ENCODE results near the gene RNF150. TPM values are rescaled to one million over a fixed set of nuclear protein-coding genes. Genes with fewer than 3 reads are reported as not detected.

RNF150 gene
- polyA plus RNA-seq, 1 donor = 28.9 TPM

- no peak for DNase-seq
These were observed 207.9 kb downstream of the RNF150 start for GRCh38 chr4:140925417-140925816.

GRCh38 chr4:140924761-140925392 is 208.4 kb downstream of the RNF150 start:
- DNase-seq = no peak

- no peak for DNase-seq
These were observed 226.0 kb downstream of the RNF150 start for GRCh38 chr4:140906993-140907962.

- DNase-seq = no peak
These were observed 228.4 kb downstream of the RNF150 start for GRCh38 chr4:140904904-140905303.

- DNase-seq = no peak
These were observed 229.5 kb downstream of the RNF150 start for GRCh38 chr4:140903522-140904475.

- no peak for DNase-seq
These were observed 231.4 kb downstream of the RNF150 start for GRCh38 chr4:140901736-140902336.

- no peak for DNase-seq
These were observed 239.3 kb downstream of the RNF150 start for GRCh38 chr4:140893939-140894338.

- DNase-seq = no peak
These were observed 245.2 kb downstream of the RNF150 start for GRCh38 chr4:140888054-140888453.

GRCh38 chr4:140887467-140887866 is 245.8 kb downstream of the RNF150 start:
- no peak for DNase-seq

- DNase-seq = no peak
These were observed 248.7 kb downstream of the RNF150 start for GRCh38 chr4:140884431-140885058.

- DNase-seq = no peak
These were observed 255.5 kb downstream of the RNF150 start for GRCh38 chr4:140877781-140878180.

GRCh38 chr4:140876615-140877364 is 256.5 kb downstream of the RNF150 start:
- DNase-seq = no peak

- no peak for DNase-seq
These were observed 257.4 kb downstream of the RNF150 start for GRCh38 chr4:140875746-140876452.

GRCh38 chr4:140874056-140874455 is 259.2 kb downstream of the RNF150 start:
- DNase-seq = no peak

GRCh38 chr4:140871368-140871767 is 261.9 kb downstream of the RNF150 start:
- DNase-seq = no peak

GRCh38 chr4:140870427-140870826 is 262.8 kb downstream of the RNF150 start:
- DNase-seq = no peak

- DNase-seq = no peak
These were observed 263.8 kb downstream of the RNF150 start for GRCh38 chr4:140869446-140869845.

GRCh38 chr4:140867356-140867755 is 265.9 kb downstream of the RNF150 start:
- DNase-seq = no peak

- DNase-seq = no peak
These were observed 266.7 kb downstream of the RNF150 start for GRCh38 chr4:140866492-140867005.

Measured in left kidney (tissue), 2 donors.